Endodermal cell (in vitro differentiated cells): ENCODE data around the gene ST3GAL3. TPM values are rescaled to one million over a fixed set of nuclear protein-coding genes. Genes with fewer than 3 reads are reported as not detected.

Experiments used
- DNase-seq: peaks from one replicate; pipeline ENCODE4 v3.0.0-alpha.2; 2017
- H3K27ac ChIP-seq: 2 replicates; pipeline ENCODE4 v1.5.1; 2013; ENCODE audit warnings: mild to moderate bottlenecking, low read depth, low read length, moderate library complexity
- H3K27me3 ChIP-seq: 2 replicates; pipeline ENCODE4 v1.6.1; 2013; ENCODE audit warnings: mild to moderate bottlenecking, low read length, moderate library complexity; ENCODE audit not compliant: insufficient read depth, control insufficient read depth, poor library complexity, severe bottlenecking
- H3K36me3 ChIP-seq: 2 replicates; pipeline ENCODE4 v1.7.0; 2013; ENCODE audit warnings: mild to moderate bottlenecking, low read length, moderate library complexity; ENCODE audit not compliant: control insufficient read depth, insufficient read depth
- H3K4me1 ChIP-seq: one replicate; pipeline ENCODE4 v1.7.0; 2013; ENCODE audit warnings: low read length; ENCODE audit not compliant: control insufficient read depth, insufficient read depth
- H3K4me3 ChIP-seq: 2 replicates; pipeline ENCODE4 v1.5.1; 2013; ENCODE audit warnings: mild to moderate bottlenecking, low read length, moderate library complexity
- H3K9ac ChIP-seq: 2 replicates; pipeline ENCODE4 v1.6.1; 2013; ENCODE audit warnings: mild to moderate bottlenecking, low read length, moderate library complexity; ENCODE audit not compliant: poor library complexity, severe bottlenecking; ENCODE audit errors: extremely low read depth
- H3K9me3 ChIP-seq: 2 replicates; pipeline ENCODE4 v1.6.1; 2013; ENCODE audit warnings: mild to moderate bottlenecking, low read length, moderate library complexity; ENCODE audit not compliant: control insufficient read depth
- H3K27ac Mint-ChIP-seq: 2 replicates; pipeline ENCODE4 v1.8.0; 2020; ENCODE audit warnings: mixed read lengths
- H3K27me3 Mint-ChIP-seq: 2 replicates; pipeline ENCODE4 v1.8.0; 2021; ENCODE audit warnings: mild to moderate bottlenecking, mixed read lengths; ENCODE audit not compliant: insufficient read depth
- H3K36me3 Mint-ChIP-seq: 2 replicates; pipeline ENCODE4 v1.8.0; 2020; ENCODE audit warnings: low read depth, mixed read lengths
- H3K4me1 Mint-ChIP-seq: 2 replicates; pipeline ENCODE4 v1.8.0; 2020; ENCODE audit warnings: mixed read lengths
- H3K4me3 Mint-ChIP-seq: 2 replicates; pipeline ENCODE4 v1.8.0; 2020; ENCODE audit warnings: mild to moderate bottlenecking, moderate library complexity, mixed read lengths
- H3K9me3 Mint-ChIP-seq: 2 replicates; pipeline ENCODE4 v1.8.0; 2020; ENCODE audit warnings: mild to moderate bottlenecking, mixed read lengths
- WGBS, 2 experiments: methylation state at CpG; one replicate each; pipeline versions ENCODE4 v1.1.5 to v1.1.7; 2013; ENCODE audit warnings: missing lambda C conversion rate in 2 of 2, mixed read lengths in 1 of 2; ENCODE audit not compliant: insufficient coverage in 1 of 2, insufficient read length in 1 of 2; 5-methylcytosine and 5-hydroxymethylcytosine counted together
- total RNA-seq, 2 donors: library from RNA; stranded (reverse); fragmentation: NEBNext Ultra II Directional in 1 of 2; extraction: Animal tissue kit (Norgen Biotek cat#: 25700) in 1 of 2; gene quantifications; 2 replicates in 1 of 2; 3 replicates in 1 of 2; pipeline ENCODE4 v1.2.1, GENCODE V29; 2021
- TF ChIP-seq, protein P1 (sequence below): fragments of 200-600 bp; sonication (generic); conservative IDR thresholded peaks from 2 replicates; pipeline ENCODE4 v1.5.0; 2021; ENCODE audit warnings: antibody characterized with exemption, mild to moderate bottlenecking

ST3GAL3 gene
- total RNA-seq, 2 donors from 2014 or later: 15.5 to 15.9 TPM

DNA sequence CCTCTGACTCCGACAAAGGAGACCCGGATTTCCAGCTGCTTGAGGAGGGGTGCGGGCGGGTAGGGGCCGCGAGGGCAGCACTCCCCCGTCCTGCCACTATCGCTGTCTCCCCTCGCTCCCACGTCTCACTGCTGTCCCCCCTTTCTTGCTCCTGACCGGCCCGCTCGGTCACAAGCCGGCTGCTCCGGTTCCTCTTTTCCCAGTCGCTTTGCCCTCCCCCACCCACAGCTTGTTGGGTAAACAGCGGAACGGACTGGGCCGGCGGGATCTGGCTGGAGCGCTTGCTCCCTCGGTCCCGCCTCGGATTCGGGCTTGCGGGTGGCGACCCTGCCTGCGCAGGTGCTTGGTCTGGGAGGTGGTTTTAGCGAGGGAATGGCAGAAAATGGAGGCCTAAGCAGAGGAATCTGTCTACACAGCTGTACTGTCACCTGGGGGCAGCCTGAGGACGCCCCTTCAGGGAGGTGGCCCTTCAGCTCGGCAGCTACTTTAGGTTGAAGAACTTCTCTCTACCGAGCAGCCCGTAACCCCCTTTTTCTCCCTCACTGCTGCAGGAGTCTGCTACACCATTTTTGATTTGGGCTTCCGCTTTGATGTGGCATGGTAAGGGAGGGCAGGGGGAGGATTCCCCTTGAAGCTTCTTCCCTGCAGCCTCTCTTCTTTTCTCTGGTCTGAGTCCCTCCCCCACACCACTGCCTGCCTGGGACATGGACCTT lies 268.1 kb downstream of the ST3GAL3 start:
- Histone ChIP-seq H3K9ac (peak overlapping the region; percentile 81), H3K9me3 (no peaks in the 10 kb centered on the region), H3K36me3 (peaks cover 39% of the 10 kb centered on the region), H3K27ac (peak overlapping the region; percentile 26), H3K4me1 (peaks cover 6% of the 10 kb centered on the region), H3K27me3 (no peaks in the 10 kb centered on the region), H3K4me3 (peak overlapping the region; percentile 90)
- TF ChIP-seq, protein P1, sequence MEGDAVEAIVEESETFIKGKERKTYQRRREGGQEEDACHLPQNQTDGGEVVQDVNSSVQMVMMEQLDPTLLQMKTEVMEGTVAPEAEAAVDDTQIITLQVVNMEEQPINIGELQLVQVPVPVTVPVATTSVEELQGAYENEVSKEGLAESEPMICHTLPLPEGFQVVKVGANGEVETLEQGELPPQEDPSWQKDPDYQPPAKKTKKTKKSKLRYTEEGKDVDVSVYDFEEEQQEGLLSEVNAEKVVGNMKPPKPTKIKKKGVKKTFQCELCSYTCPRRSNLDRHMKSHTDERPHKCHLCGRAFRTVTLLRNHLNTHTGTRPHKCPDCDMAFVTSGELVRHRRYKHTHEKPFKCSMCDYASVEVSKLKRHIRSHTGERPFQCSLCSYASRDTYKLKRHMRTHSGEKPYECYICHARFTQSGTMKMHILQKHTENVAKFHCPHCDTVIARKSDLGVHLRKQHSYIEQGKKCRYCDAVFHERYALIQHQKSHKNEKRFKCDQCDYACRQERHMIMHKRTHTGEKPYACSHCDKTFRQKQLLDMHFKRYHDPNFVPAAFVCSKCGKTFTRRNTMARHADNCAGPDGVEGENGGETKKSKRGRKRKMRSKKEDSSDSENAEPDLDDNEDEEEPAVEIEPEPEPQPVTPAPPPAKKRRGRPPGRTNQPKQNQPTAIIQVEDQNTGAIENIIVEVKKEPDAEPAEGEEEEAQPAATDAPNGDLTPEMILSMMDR: no peak
- Mint-ChIP-seq H3K27me3 (no peaks in the 10 kb centered on the region), H3K4me1 (peaks cover 25% of the 10 kb centered on the region), H3K27ac (peak overlapping the region; percentile 93), H3K36me3 (peaks cover 35% of the 10 kb centered on the region), H3K4me3 (peak overlapping the region; percentile 72), H3K9me3 (no peaks in the 10 kb centered on the region)
- 2 to 3% methylated on average over 8 to 33 of the region's 34 CpGs for WGBS, 2 experiments
- peak; percentile 70 for DNase-seq

DNA sequence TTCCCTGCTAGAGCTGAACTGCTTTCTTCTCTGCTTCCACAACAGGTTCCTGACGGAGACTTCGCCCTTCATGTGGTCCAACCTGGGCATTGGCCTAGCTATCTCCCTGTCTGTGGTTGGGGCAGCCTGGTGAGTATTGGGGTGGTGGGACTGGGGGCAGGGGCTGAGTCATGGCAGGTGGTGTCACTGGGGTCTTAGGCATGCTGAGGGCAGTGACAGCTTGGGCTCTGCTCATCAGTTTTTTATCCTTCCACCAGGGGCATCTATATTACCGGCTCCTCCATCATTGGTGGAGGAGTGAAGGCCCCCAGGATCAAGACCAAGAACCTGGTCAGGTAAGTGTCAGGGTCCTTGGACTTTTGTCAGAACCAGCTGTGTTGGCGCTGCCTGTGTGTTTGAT lies 268.7 kb downstream of the ST3GAL3 start:
- H3K36me3 ChIP-seq: peaks cover 39% of the 10 kb centered on the region
- H3K27me3 ChIP-seq: no peaks in the 10 kb centered on the region
- TF ChIP-seq, protein P1: peak; percentile 36
- Mint-ChIP-seq H3K36me3 (peaks cover 35% of the 10 kb centered on the region), H3K27me3 (no peaks in the 10 kb centered on the region), H3K9me3 (no peaks in the 10 kb centered on the region), H3K27ac (peak overlapping the region; percentile 93), H3K4me1 (peaks cover 29% of the 10 kb centered on the region), H3K4me3 (peak overlapping the region; percentile 72)
- H3K9me3 ChIP-seq: no peaks in the 10 kb centered on the region
- DNase-seq: no peak
- peak overlapping the region; percentile 81 for H3K9ac ChIP-seq
- H3K27ac ChIP-seq: no peak overlapping the region
- peak overlapping the region; percentile 90 for H3K4me3 ChIP-seq
- peaks cover 7% of the 10 kb centered on the region for H3K4me1 ChIP-seq
- 78 to 91% methylated on average over 2 to 4 of the region's 4 CpGs for WGBS, 2 experiments

DNA sequence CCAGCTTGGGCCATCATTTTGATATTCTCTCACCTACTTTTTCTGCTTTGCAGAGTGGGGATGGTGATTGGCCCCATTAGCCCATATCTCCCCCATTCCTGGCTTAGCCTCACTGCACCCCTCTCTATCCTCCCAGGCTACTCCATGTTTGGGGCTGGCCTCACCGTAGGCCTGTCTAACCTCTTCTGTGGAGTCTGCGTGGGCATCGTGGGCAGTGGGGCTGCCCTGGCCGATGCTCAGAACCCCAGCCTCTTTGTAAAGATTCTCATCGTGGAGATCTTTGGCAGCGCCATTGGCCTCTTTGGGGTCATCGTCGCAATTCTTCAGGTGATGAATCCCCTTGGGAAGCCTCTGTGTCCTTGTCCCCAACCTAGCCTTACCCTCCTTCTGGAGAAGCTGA lies 269.6 kb downstream of the ST3GAL3 start:
- H3K27ac Mint-ChIP-seq: no peak overlapping the region
- DNase-seq: no peak
- peaks cover 29% of the 10 kb centered on the region for H3K4me1 Mint-ChIP-seq

More for the DNA sequence above, 269.6 kb downstream of the ST3GAL3 start:
- Histone ChIP-seq H3K4me1 (peaks cover 7% of the 10 kb centered on the region), H3K27me3 (no peaks in the 10 kb centered on the region), H3K4me3 (peak overlapping the region; percentile 53), H3K9me3 (no peaks in the 10 kb centered on the region), H3K9ac (no peak overlapping the region), H3K36me3 (peaks cover 36% of the 10 kb centered on the region), H3K27ac (no peak overlapping the region)
- TF ChIP-seq, protein P1: no peak
- Mint-ChIP-seq H3K4me3 (peak overlapping the region; percentile 72), H3K36me3 (peaks cover 36% of the 10 kb centered on the region), H3K9me3 (no peaks in the 10 kb centered on the region), H3K27me3 (no peaks in the 10 kb centered on the region)
- WGBS, 2 experiments: 92 to 95% methylated on average over 8 of the region's 8 CpGs
